Nephron progenitor cell (in vitro differentiated cells): Measurements from ENCODE around the gene NDFIP2.

Experiments used
- DNase-seq: peaks from one replicate; pipeline ENCODE4 v3.0.0; 2021
- H3K27ac Mint-ChIP-seq: 2 replicates; pipeline ENCODE4 v1.8.0; 2021; ENCODE audit warnings: mild to moderate bottlenecking, moderate library complexity, mixed read lengths
- H3K27me3 Mint-ChIP-seq: 2 replicates; pipeline ENCODE4 v1.8.0; 2021; ENCODE audit warnings: mild to moderate bottlenecking, low read depth, mixed read lengths; ENCODE audit not compliant: poor library complexity
- H3K36me3 Mint-ChIP-seq: 2 replicates; pipeline ENCODE4 v1.8.0; 2021; ENCODE audit warnings: low read depth, mixed read lengths
- H3K4me1 Mint-ChIP-seq: 2 replicates; pipeline ENCODE4 v1.8.0; 2021; ENCODE audit warnings: mixed read lengths
- H3K4me3 Mint-ChIP-seq: 2 replicates; pipeline ENCODE4 v1.8.0; 2021; ENCODE audit warnings: mild to moderate bottlenecking, moderate library complexity, mixed read lengths
- H3K9me3 Mint-ChIP-seq: 2 replicates; pipeline ENCODE4 v1.8.0; 2021; ENCODE audit warnings: mild to moderate bottlenecking, moderate library complexity, mixed read lengths
- TF ChIP-seq, protein P1 (sequence below): fragments of 200-600 bp; sonication (generic); IDR thresholded peaks from 2 replicates; pipeline ENCODE4 v1.5.0; 2021; ENCODE audit warnings: antibody characterized with exemption

The NDFIP2 gene

DNA sequence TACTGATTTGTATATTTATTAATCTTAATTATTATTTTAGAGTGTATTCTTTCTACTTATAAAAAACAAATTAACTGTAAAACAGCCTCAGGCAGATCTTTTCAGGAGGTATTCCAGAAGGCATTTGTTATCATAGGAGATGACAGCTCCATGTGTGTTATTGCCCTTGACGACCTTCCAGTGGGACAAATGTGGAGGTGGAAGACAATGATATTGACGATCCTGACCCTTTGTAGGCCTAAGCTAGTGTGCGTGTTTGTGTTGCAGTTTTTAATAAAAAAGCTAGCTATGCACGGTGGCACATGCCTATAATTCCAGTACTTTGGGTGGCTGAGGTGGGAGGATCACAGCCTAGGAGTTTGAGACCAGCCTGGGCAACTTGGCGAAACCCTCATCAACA lies 46.7 kb downstream of the NDFIP2 start:
- TF ChIP-seq, protein P1, sequence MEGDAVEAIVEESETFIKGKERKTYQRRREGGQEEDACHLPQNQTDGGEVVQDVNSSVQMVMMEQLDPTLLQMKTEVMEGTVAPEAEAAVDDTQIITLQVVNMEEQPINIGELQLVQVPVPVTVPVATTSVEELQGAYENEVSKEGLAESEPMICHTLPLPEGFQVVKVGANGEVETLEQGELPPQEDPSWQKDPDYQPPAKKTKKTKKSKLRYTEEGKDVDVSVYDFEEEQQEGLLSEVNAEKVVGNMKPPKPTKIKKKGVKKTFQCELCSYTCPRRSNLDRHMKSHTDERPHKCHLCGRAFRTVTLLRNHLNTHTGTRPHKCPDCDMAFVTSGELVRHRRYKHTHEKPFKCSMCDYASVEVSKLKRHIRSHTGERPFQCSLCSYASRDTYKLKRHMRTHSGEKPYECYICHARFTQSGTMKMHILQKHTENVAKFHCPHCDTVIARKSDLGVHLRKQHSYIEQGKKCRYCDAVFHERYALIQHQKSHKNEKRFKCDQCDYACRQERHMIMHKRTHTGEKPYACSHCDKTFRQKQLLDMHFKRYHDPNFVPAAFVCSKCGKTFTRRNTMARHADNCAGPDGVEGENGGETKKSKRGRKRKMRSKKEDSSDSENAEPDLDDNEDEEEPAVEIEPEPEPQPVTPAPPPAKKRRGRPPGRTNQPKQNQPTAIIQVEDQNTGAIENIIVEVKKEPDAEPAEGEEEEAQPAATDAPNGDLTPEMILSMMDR: no peak

DNA sequence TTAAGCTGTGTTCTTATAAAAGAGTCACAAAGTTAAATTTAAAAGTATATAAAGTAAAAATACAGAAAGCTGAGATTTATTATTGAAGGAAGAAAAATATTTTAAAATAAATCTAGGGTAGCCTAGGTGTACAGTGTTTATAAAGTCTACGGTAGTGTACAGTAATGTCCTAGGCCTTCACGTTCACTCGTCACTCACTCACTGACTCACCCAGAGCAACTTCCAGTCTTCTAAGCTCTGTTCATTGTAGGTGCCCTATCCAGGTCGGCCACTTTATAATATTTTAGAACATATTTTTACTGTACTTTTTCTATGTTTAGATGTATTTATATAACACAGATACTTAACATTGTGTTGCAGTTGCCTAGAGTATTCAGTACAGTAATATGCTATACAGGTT lies 47.4 kb downstream of the NDFIP2 start:
- Mint-ChIP-seq H3K4me1 (peaks cover 14% of the 10 kb centered on the region), H3K4me3 (no peak overlapping the region), H3K9me3 (no peaks in the 10 kb centered on the region), H3K27ac (no peak overlapping the region), H3K36me3 (peaks cover 8% of the 10 kb centered on the region), H3K27me3 (no peaks in the 10 kb centered on the region)
- no peak for DNase-seq
- TF ChIP-seq, protein P1: no peak

More for the DNA sequence above, 46.7 kb downstream of the NDFIP2 start:
- Mint-ChIP-seq H3K9me3 (no peaks in the 10 kb centered on the region), H3K4me3 (no peak overlapping the region), H3K27me3 (peaks cover 3% of the 10 kb centered on the region), H3K4me1 (peaks cover 14% of the 10 kb centered on the region), H3K27ac (no peak overlapping the region), H3K36me3 (peaks cover 12% of the 10 kb centered on the region)
- DNase-seq: no peak

DNA sequence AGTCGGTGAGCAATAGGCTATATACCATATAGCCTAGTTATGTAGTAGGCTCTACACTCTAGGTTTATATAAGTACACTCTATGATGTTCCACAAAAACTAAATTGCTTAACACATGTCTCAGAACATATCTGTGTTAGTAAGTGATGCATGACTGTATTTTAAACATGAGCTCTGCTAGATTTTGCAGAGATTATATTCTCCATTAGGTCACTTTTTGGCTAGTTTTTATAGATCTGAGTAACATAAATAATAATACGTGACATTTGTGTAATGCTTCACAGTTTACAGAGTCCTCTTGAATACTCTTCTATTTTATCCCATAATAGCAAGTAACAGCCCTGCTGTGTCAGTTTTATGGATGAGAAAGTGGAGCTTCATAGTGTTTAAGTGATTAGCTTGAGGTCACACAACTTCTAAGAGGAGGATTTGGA lies 47.8 kb downstream of the NDFIP2 start:
- no peak overlapping the region for H3K27ac Mint-ChIP-seq
- TF ChIP-seq, protein P1: no peak
- no peaks in the 10 kb centered on the region for H3K9me3 Mint-ChIP-seq
- DNase-seq: no peak
- peaks cover 14% of the 10 kb centered on the region for H3K4me1 Mint-ChIP-seq
- H3K4me3 Mint-ChIP-seq: no peak overlapping the region
- peaks cover 9% of the 10 kb centered on the region for H3K36me3 Mint-ChIP-seq
- H3K27me3 Mint-ChIP-seq: no peaks in the 10 kb centered on the region

DNA sequence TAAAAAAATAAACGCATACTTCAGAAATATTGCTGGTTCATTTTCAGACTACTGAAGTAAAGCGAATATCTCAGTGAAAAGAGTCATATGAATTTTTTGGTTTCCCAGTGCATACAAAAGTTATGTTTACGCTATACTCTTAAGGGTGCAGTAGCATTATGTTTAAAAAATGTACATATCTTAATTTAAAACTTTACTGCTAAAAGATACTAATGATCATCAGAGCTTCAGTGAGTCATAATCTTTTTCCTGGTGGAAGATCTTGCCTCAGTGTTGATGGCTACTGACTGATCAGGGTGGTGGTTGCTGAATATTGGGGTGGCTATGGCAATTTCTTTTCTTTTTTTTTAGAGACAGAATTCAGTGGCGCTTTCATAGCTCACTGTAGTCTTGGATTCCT lies 48.9 kb downstream of the NDFIP2 start:
- H3K9me3 Mint-ChIP-seq: no peaks in the 10 kb centered on the region
- no peak for DNase-seq
- peaks cover 13% of the 10 kb centered on the region for H3K36me3 Mint-ChIP-seq
- H3K27ac Mint-ChIP-seq: no peak overlapping the region
- no peaks in the 10 kb centered on the region for H3K27me3 Mint-ChIP-seq
- peaks cover 14% of the 10 kb centered on the region for H3K4me1 Mint-ChIP-seq
- TF ChIP-seq, protein P1: no peak
- no peak overlapping the region for H3K4me3 Mint-ChIP-seq

DNA sequence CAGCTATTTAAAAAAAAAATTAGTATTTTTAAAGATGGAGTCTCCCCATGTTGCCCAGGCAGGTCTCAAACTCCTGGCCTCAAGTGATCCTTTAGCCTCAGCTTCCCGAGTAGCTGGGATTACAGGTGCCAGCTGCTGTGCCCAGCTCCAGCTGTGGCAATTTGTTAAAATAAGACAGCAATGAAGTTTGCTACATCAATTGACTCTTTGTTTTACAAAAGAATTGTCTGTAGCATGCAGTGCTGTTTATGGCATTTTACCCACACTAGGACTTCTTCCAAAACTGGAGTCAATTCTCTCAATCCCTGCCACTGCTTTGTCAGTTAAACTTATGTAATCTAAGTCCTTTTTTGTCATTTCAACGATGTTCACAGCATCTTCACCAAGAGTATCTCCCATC lies 49.3 kb downstream of the NDFIP2 start:
- peaks cover 14% of the 10 kb centered on the region for H3K4me1 Mint-ChIP-seq
- H3K36me3 Mint-ChIP-seq: peaks cover 13% of the 10 kb centered on the region
- H3K4me3 Mint-ChIP-seq: no peak overlapping the region
- TF ChIP-seq, protein P1: no peak
- H3K9me3 Mint-ChIP-seq: no peaks in the 10 kb centered on the region
- H3K27me3 Mint-ChIP-seq: no peaks in the 10 kb centered on the region
- H3K27ac Mint-ChIP-seq: peak overlapping the region; percentile 54
- no peak for DNase-seq

DNA sequence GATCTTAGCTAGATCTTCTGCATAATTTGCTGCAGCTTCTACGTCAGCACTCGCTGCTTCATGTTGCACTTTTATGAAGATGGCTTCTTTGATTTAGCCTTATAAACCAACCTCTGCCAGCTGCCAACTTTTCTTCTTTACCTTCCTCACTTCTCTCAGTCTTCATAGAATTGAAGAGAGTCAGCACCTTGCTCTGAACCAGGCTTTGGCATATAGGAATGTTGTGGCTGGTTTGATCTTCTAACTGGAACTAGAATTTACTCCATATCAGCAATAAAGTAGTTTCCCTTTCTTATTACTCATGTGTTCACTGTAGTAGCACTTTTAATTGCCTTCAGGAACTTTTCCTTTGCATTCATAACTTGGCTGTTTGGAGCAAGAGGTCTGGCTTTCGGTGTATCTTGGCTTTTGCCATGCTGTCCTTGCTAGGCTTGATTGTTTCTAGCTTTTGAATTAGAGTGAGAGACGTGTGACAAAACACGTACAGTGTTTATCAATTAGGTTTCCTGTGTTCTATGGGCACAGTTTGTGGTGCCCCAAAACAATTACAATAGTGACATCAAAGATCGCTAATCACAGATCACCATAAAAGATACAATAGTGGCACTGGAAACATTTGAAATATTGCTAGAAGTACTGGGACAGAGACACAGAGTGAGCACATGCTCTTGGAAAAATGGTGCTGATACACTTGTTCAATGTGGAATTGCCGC lies 50.7 kb downstream of the NDFIP2 start:
- H3K4me3 Mint-ChIP-seq: no peak overlapping the region
- no peak for DNase-seq
- peaks cover 14% of the 10 kb centered on the region for H3K4me1 Mint-ChIP-seq
- no peaks in the 10 kb centered on the region for H3K27me3 Mint-ChIP-seq
- H3K27ac Mint-ChIP-seq: no peak overlapping the region
- H3K9me3 Mint-ChIP-seq: no peaks in the 10 kb centered on the region
- TF ChIP-seq, protein P1: no peak
- H3K36me3 Mint-ChIP-seq: peaks cover 19% of the 10 kb centered on the region
